Uterus (tissue), 2 donors: ENCODE data around the gene HSD17B2.

Source experiments
- CTCF ChIP-seq, 4 experiments: fragments of 200-600 bp in 2 of 4; fragments of 450-650 bp in 2 of 4; sonication (generic) in 2 of 4; IDR thresholded peaks; one replicate each; pipeline ENCODE4 v1.5.1; 2016 to 2019; ENCODE audit warnings: antibody characterized with exemption in 4 of 4, mild to moderate bottlenecking in 2 of 4, moderate library complexity in 1 of 4
- POLR2A ChIP-seq, 2 donors: fragments of 450-650 bp; IDR thresholded peaks; one replicate each; pipeline ENCODE4 v1.6.1; 2016; ENCODE audit warnings: antibody characterized with exemption in 2 of 2, mild to moderate bottlenecking in 1 of 2, moderate library complexity in 1 of 2

- TF ChIP-seq CTCF (IDR thresholded peaks at IDR 0.05) (no peak), POLR2A (IDR thresholded peaks at IDR 0.05) (no peak)
These were observed 10.7 kb upstream of the HSD17B2 start for GRCh38 chr16:82024316-82024715.
